Measurements from ENCODE around the gene PPFIA1. TPM values are rescaled to one million over a fixed set of nuclear protein-coding genes. Genes with fewer than 3 reads are reported as not detected.
"Not testable (repeated sequence)": the region's sequence is repeated elsewhere in the genome, so short reads cannot be mapped to it uniquely, and the experiment has no call there.

The PPFIA1 gene
- total and polyA plus RNA-seq, 2 donors (not counting 1 experiment from before 2014, with no cell fraction given): 38.8 to 39.8 TPM

DNA sequence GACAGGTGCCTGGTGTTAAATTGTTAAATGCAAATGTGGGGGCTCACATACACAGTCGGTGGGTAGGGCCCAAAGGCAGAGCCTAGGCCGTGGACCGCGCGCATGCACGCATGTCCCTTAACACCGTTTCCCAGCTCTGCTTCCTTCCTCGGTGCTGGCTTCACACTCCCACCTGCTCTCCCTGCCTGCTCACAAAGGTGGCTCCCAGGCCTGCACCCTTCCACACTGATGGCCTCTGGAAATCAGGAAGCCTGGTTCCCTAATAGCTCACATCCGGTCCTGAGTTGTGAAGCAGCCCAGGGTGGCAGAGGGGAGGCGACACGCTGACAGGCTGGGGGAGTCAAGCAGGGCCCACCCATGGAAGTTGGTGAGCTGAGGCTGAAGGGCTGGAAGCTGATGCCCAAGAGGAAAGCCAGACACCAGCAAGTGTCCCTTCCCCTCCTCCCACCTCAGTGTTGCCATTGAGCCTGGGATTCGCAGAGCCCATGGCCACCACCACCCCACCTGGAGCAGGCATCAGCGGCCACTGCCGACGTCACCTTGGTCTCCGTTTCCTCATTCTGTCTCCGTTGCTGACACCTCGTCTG lies 114.2 kb downstream of the PPFIA1 start:
- Histone ChIP-seq H3K4me2 (ENCODE audit: extremely low read depth, insufficient read depth, low read length) (no peak overlapping the region), H3K4me1 (ENCODE audit: control insufficient read depth, extremely low read depth, insufficient read depth, low read length) (peaks cover 8% of the 10 kb centered on the region), H3K9me3 (ENCODE audit: control insufficient read depth, insufficient read depth, low read depth, low read length) (no peaks in the 10 kb centered on the region), H3K79me2 (ENCODE audit: control insufficient read depth, insufficient read depth, low read length) (peaks cover 2% of the 10 kb centered on the region), H4K20me1 (ENCODE audit: control insufficient read depth, extremely low read depth, insufficient read depth, low read length) (no peaks in the 10 kb centered on the region), H2AFZ (ENCODE audit: low read length) (no peak overlapping the region), H3K36me3 (ENCODE audit: control insufficient read depth, insufficient read depth, low read length) (peaks cover 4% of the 10 kb centered on the region), H3K27ac (ENCODE audit: insufficient read depth, low read length) (no peak overlapping the region), H3K4me3 (replicated peaks in 1 of 4; ENCODE audit: control extremely low read depth in 1 of 4, insufficient read depth in 1 of 4, low read depth in 3 of 4, low read length in 4 of 4) (no peak overlapping the region), H3K27me3 (ENCODE audit: control insufficient read depth, insufficient read depth, low read length) (no peaks in the 10 kb centered on the region), H3K9ac (ENCODE audit: insufficient read depth, low read length) (no peak overlapping the region)
- TF ChIP-seq, protein P1, sequence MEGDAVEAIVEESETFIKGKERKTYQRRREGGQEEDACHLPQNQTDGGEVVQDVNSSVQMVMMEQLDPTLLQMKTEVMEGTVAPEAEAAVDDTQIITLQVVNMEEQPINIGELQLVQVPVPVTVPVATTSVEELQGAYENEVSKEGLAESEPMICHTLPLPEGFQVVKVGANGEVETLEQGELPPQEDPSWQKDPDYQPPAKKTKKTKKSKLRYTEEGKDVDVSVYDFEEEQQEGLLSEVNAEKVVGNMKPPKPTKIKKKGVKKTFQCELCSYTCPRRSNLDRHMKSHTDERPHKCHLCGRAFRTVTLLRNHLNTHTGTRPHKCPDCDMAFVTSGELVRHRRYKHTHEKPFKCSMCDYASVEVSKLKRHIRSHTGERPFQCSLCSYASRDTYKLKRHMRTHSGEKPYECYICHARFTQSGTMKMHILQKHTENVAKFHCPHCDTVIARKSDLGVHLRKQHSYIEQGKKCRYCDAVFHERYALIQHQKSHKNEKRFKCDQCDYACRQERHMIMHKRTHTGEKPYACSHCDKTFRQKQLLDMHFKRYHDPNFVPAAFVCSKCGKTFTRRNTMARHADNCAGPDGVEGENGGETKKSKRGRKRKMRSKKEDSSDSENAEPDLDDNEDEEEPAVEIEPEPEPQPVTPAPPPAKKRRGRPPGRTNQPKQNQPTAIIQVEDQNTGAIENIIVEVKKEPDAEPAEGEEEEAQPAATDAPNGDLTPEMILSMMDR (conservative IDR thresholded peaks at IDR 0.05 in 1 of 2, IDR thresholded peaks at IDR 0.05 in 1 of 2; ENCODE audit: low read depth in 1 of 2, low read length in 2 of 2): no peak
- DNase-seq (ENCODE audit: low read depth in 2 of 2): no peak

- TF ChIP-seq EZH2 (IDR thresholded peaks at IDR 0.05; ENCODE audit: low read length, missing control alignments): no peak
- Histone ChIP-seq H3K4me2 (ENCODE audit: extremely low read depth, insufficient read depth, low read length) (no peak overlapping the region), H2AFZ (ENCODE audit: low read length) (no peak overlapping the region), H3K79me2 (ENCODE audit: control insufficient read depth, insufficient read depth, low read length) (peaks cover 2% of the 10 kb centered on the region), H3K27ac (ENCODE audit: insufficient read depth, low read length) (no peak overlapping the region), H3K27me3 (ENCODE audit: control insufficient read depth, insufficient read depth, low read length) (no peaks in the 10 kb centered on the region), H3K4me1 (ENCODE audit: control insufficient read depth, extremely low read depth, insufficient read depth, low read length) (no peaks in the 10 kb centered on the region), H3K9me3 (ENCODE audit: control insufficient read depth, insufficient read depth, low read depth, low read length) (no peaks in the 10 kb centered on the region), H4K20me1 (ENCODE audit: control insufficient read depth, extremely low read depth, insufficient read depth, low read length) (no peaks in the 10 kb centered on the region), H3K4me3 (replicated peaks in 1 of 4; ENCODE audit: control extremely low read depth in 1 of 4, insufficient read depth in 1 of 4, low read depth in 3 of 4, low read length in 4 of 4) (no peak overlapping the region), H3K9ac (ENCODE audit: insufficient read depth, low read length) (no peak overlapping the region), H3K36me3 (ENCODE audit: control insufficient read depth, insufficient read depth, low read length) (peaks cover 4% of the 10 kb centered on the region)
- no peak for DNase-seq (ENCODE audit: low read depth in 2 of 2)
Measured at GRCh38 chr11:70387564-70387963, 117.1 kb downstream of the PPFIA1 start.

GRCh38 chr11:70389201-70389600 lies 118.7 kb downstream of the PPFIA1 start:
- peaks cover 4% of the 10 kb centered on the region for H3K36me3 ChIP-seq (ENCODE audit: control insufficient read depth, insufficient read depth, low read length)
- no peak overlapping the region for H3K4me3 ChIP-seq (replicated peaks in 1 of 4; ENCODE audit: control extremely low read depth in 1 of 4, insufficient read depth in 1 of 4, low read depth in 3 of 4, low read length in 4 of 4)
- no peaks in the 10 kb centered on the region for H3K9me3 ChIP-seq (ENCODE audit: control insufficient read depth, insufficient read depth, low read depth, low read length)
- H3K27me3 ChIP-seq (ENCODE audit: control insufficient read depth, insufficient read depth, low read length): no peaks in the 10 kb centered on the region
- no peaks in the 10 kb centered on the region for H3K4me1 ChIP-seq (ENCODE audit: control insufficient read depth, extremely low read depth, insufficient read depth, low read length)
- H2AFZ ChIP-seq (ENCODE audit: low read length): no peak overlapping the region
- no peak overlapping the region for H3K9ac ChIP-seq (ENCODE audit: insufficient read depth, low read length)
- no peaks in the 10 kb centered on the region for H4K20me1 ChIP-seq (ENCODE audit: control insufficient read depth, extremely low read depth, insufficient read depth, low read length)
- no peak overlapping the region for H3K4me2 ChIP-seq (ENCODE audit: extremely low read depth, insufficient read depth, low read length)
- H3K79me2 ChIP-seq (ENCODE audit: control insufficient read depth, insufficient read depth, low read length): peaks cover 5% of the 10 kb centered on the region
- no peak overlapping the region for H3K27ac ChIP-seq (ENCODE audit: insufficient read depth, low read length)
- no peak for TF ChIP-seq EZH2 (IDR thresholded peaks at IDR 0.05; ENCODE audit: low read length, missing control alignments)
- TF ChIP-seq, protein P1 (conservative IDR thresholded peaks at IDR 0.05 in 1 of 2, IDR thresholded peaks at IDR 0.05 in 1 of 2; ENCODE audit: low read depth in 1 of 2, low read length in 2 of 2): no peak
- no peak for DNase-seq (ENCODE audit: low read depth in 2 of 2)

GRCh38 chr11:70390882-70391281 lies 120.4 kb downstream of the PPFIA1 start:
- H3K27ac ChIP-seq (ENCODE audit: insufficient read depth, low read length); H3K79me2 ChIP-seq (ENCODE audit: control insufficient read depth, insufficient read depth, low read length); H3K4me3 ChIP-seq (replicated peaks in 1 of 4; ENCODE audit: control extremely low read depth in 1 of 4, insufficient read depth in 1 of 4, low read depth in 3 of 4, low read length in 4 of 4): not testable (repeated sequence)

More at GRCh38 chr11:70390882-70391281, 120.4 kb downstream of the PPFIA1 start:
- not testable (repeated sequence) for H4K20me1 ChIP-seq (ENCODE audit: control insufficient read depth, extremely low read depth, insufficient read depth, low read length); H2AFZ ChIP-seq (ENCODE audit: low read length); H3K36me3 ChIP-seq (ENCODE audit: control insufficient read depth, insufficient read depth, low read length); H3K9ac ChIP-seq (ENCODE audit: insufficient read depth, low read length); DNase-seq (ENCODE audit: low read depth in 2 of 2); H3K4me1 ChIP-seq (ENCODE audit: control insufficient read depth, extremely low read depth, insufficient read depth, low read length); H3K9me3 ChIP-seq (ENCODE audit: control insufficient read depth, insufficient read depth, low read depth, low read length); H3K27me3 ChIP-seq (ENCODE audit: control insufficient read depth, insufficient read depth, low read length); H3K4me2 ChIP-seq (ENCODE audit: extremely low read depth, insufficient read depth, low read length)
